Rectal smooth muscle tissue (tissue), 1 donor: ENCODE measurements around the gene LGI2.

ENCODE experiments used
- H3K27ac ChIP-seq: one replicate; pipeline ENCODE4 v1.7.0; 2013; ENCODE audit warnings: low read depth, low read length, inconsistent platforms
- H3K27me3 ChIP-seq: one replicate; pipeline ENCODE4 v1.7.0; 2013; ENCODE audit warnings: low read length; ENCODE audit not compliant: control insufficient read depth, insufficient read depth
- H3K36me3 ChIP-seq: one replicate; pipeline ENCODE4 v1.7.0; 2013; ENCODE audit warnings: low read length; ENCODE audit not compliant: control insufficient read depth, insufficient read depth
- H3K4me1 ChIP-seq: one replicate; pipeline ENCODE4 v1.7.0; 2013; ENCODE audit warnings: low read length; ENCODE audit not compliant: control insufficient read depth, insufficient read depth
- H3K4me3 ChIP-seq: one replicate; pipeline ENCODE4 v1.7.0; 2013; ENCODE audit warnings: low read length
- H3K9ac ChIP-seq: one replicate; pipeline ENCODE4 v1.7.0; 2013; ENCODE audit warnings: low read length

Gene LGI2

GRCh38 chr4:24968278-24968677 lies 62.5 kb downstream of the LGI2 start:
- Histone ChIP-seq H3K4me3 (no peak overlapping the region), H3K27me3 (no peaks in the 10 kb centered on the region), H3K36me3 (no peaks in the 10 kb centered on the region), H3K27ac (no peak overlapping the region), H3K4me1 (no peaks in the 10 kb centered on the region), H3K9ac (no peak overlapping the region)

GRCh38 chr4:24967346-24967745 lies 63.4 kb downstream of the LGI2 start:
- Histone ChIP-seq H3K27ac (no peak overlapping the region), H3K4me3 (no peak overlapping the region), H3K9ac (no peak overlapping the region), H3K27me3 (no peaks in the 10 kb centered on the region), H3K4me1 (no peaks in the 10 kb centered on the region), H3K36me3 (no peaks in the 10 kb centered on the region)

- Histone ChIP-seq H3K27ac (no peak overlapping the region), H3K4me3 (no peak overlapping the region), H3K9ac (no peak overlapping the region)
Observed at GRCh38 chr4:24966076-24966475, 64.7 kb downstream of the LGI2 start.

GRCh38 chr4:24965627-24966026 lies 65.1 kb downstream of the LGI2 start:
- Histone ChIP-seq H3K4me1 (no peaks in the 10 kb centered on the region), H3K9ac (no peak overlapping the region), H3K27ac (no peak overlapping the region), H3K36me3 (no peaks in the 10 kb centered on the region), H3K4me3 (no peak overlapping the region), H3K27me3 (no peaks in the 10 kb centered on the region)

More at GRCh38 chr4:24966076-24966475, 64.7 kb downstream of the LGI2 start:
- Histone ChIP-seq H3K36me3 (no peaks in the 10 kb centered on the region), H3K4me1 (no peaks in the 10 kb centered on the region), H3K27me3 (no peaks in the 10 kb centered on the region)

- H3K4me1 ChIP-seq, result no peaks in the 10 kb centered on the region
- no peak overlapping the region for H3K4me3 ChIP-seq
- no peaks in the 10 kb centered on the region for H3K36me3 ChIP-seq
- H3K27me3 ChIP-seq, result no peaks in the 10 kb centered on the region
- H3K9ac ChIP-seq, result no peak overlapping the region
- no peak overlapping the region for H3K27ac ChIP-seq
Observed at GRCh38 chr4:24963277-24963676, 67.5 kb downstream of the LGI2 start.

GRCh38 chr4:24957886-24958285 lies 72.9 kb downstream of the LGI2 start:
- no peaks in the 10 kb centered on the region for H3K36me3 ChIP-seq
- H3K27ac ChIP-seq, result no peak overlapping the region
- H3K27me3 ChIP-seq, result no peaks in the 10 kb centered on the region
- no peaks in the 10 kb centered on the region for H3K4me1 ChIP-seq
- no peak overlapping the region for H3K9ac ChIP-seq
- H3K4me3 ChIP-seq, result no peak overlapping the region

- H3K27ac ChIP-seq, result no peak overlapping the region
- H3K36me3 ChIP-seq, result no peaks in the 10 kb centered on the region
- no peaks in the 10 kb centered on the region for H3K4me1 ChIP-seq
- no peaks in the 10 kb centered on the region for H3K27me3 ChIP-seq
- H3K4me3 ChIP-seq, result no peak overlapping the region
- H3K9ac ChIP-seq, result no peak overlapping the region
Observed at GRCh38 chr4:24956763-24957162, 74.0 kb downstream of the LGI2 start.

- Histone ChIP-seq H3K4me1 (no peaks in the 10 kb centered on the region), H3K27me3 (no peaks in the 10 kb centered on the region), H3K4me3 (no peak overlapping the region), H3K27ac (no peak overlapping the region), H3K36me3 (no peaks in the 10 kb centered on the region), H3K9ac (no peak overlapping the region)
Observed at GRCh38 chr4:24956091-24956490, 74.7 kb downstream of the LGI2 start.

- Histone ChIP-seq H3K9ac (no peak overlapping the region), H3K36me3 (no peaks in the 10 kb centered on the region), H3K27me3 (no peaks in the 10 kb centered on the region), H3K4me3 (no peak overlapping the region), H3K27ac (no peak overlapping the region), H3K4me1 (no peaks in the 10 kb centered on the region)
Observed at GRCh38 chr4:24952667-24953066, 78.1 kb downstream of the LGI2 start.

- no peaks in the 10 kb centered on the region for H3K36me3 ChIP-seq
- no peaks in the 10 kb centered on the region for H3K27me3 ChIP-seq
- H3K4me3 ChIP-seq, result no peak overlapping the region
- no peak overlapping the region for H3K27ac ChIP-seq
- no peaks in the 10 kb centered on the region for H3K4me1 ChIP-seq
- no peak overlapping the region for H3K9ac ChIP-seq
Observed at GRCh38 chr4:24949970-24950369, 80.8 kb downstream of the LGI2 start.
